ENCODE data around the gene NUDT17.

GRCh38 chr1:145858238-145858900 is 12.9 kb downstream of the NUDT17 start:
- TF ChIP-seq POLR2A (IDR thresholded peaks at IDR 0.05) (no peak), CTCF (IDR thresholded peaks at IDR 0.05) (no peak)

Measured in esophagus squamous epithelium (tissue), 4 donors.